Testis (tissue), 5 donors: ENCODE data around the gene PSMB9. TPM values are rescaled to one million over a fixed set of nuclear protein-coding genes. Genes with fewer than 3 reads are reported as not detected.
"Not testable (repeated sequence)": the region's sequence is repeated elsewhere in the genome, so short reads cannot be mapped to it uniquely, and the experiment has no call there.

Experiments used
- DNase-seq: peaks from one replicate; pipeline ENCODE4 v3.0.0-alpha.2; 2019
- H3K27ac ChIP-seq, 2 donors: fragments of 200-600 bp; sonication (generic); one replicate each; pipeline ENCODE4 v1.5.1; 2019
- H3K27me3 ChIP-seq: fragments of 200-600 bp; sonication (generic); one replicate; pipeline ENCODE4 v1.5.1; 2019
- H3K36me3 ChIP-seq: fragments of 200-600 bp; sonication (generic); one replicate; pipeline ENCODE4 v1.5.1; 2017; ENCODE audit warnings: low read depth; ENCODE audit errors: missing control alignments
- H3K4me1 ChIP-seq: fragments of 200-600 bp; sonication (generic); one replicate; pipeline ENCODE4 v1.5.1; 2019
- H3K4me3 ChIP-seq, 2 donors: fragments of 200-600 bp; sonication (generic); one replicate each; pipeline ENCODE4 v1.5.1; 2017 to 2019
- H3K9me3 ChIP-seq: fragments of 200-600 bp; sonication (generic); one replicate; pipeline ENCODE4 v1.5.1; 2017
- POLR2A ChIP-seq: fragments of 450-650 bp; IDR thresholded peaks from one replicate; pipeline ENCODE4 v1.6.1; 2017; ENCODE audit warnings: antibody characterized with exemption, mild to moderate bottlenecking, moderate library complexity
- WGBS, 2 donors: methylation state at CpG; one replicate each; pipeline ENCODE4 v1.1.5; 2018; 5-methylcytosine and 5-hydroxymethylcytosine counted together
- intact Hi-C: fragments of 100-400 bp; cut with DNase I; formaldehyde crosslinking; loops from one replicate; pipeline ENCODE4 v1.15.1; 2023; ENCODE audit warnings: low total_unique reads
- long read RNA-seq, 2 donors: transcript quantifications; one replicate each; lab custom pipeline, GENCODE V29; 2026
- polyA plus RNA-seq: library from polyadenylated mRNA; stranded (reverse); fragments of 350-450 nt; fragmentation: Illumina TruSeq; extraction: RNeasy Lipid Tissue Mini Kit (QIAGEN cat#74804); gene quantifications from one replicate; pipeline ENCODE4 v1.2.3, GENCODE V29; 2014; ENCODE audit warnings: low read depth, low replicate concordance; ENCODE audit not compliant: insufficient read depth
- total RNA-seq, 2 donors: library from RNA; depleted of rRNA; stranded (reverse); fragments of >200 nt; gene quantifications; one replicate each; pipeline ENCODE4 v1.2.3, GENCODE V29; 2016
- TF ChIP-seq, protein P1 (sequence below), 3 experiments: fragments of 450-650 bp in 2 of 3; fragments of 200-600 bp in 1 of 3; sonication (generic) in 1 of 3; IDR thresholded peaks; one replicate each; pipeline ENCODE4 v1.5.1; 2016 to 2019; ENCODE audit warnings: antibody characterized with exemption in 3 of 3, mild to moderate bottlenecking in 2 of 3, moderate library complexity in 1 of 3

The PSMB9 gene
- total RNA-seq (1 to 10 TPM; 6.2 to 7.9 TPM), polyA plus RNA-seq (29.7 TPM)
- long read RNA-seq, donor 1, transcript PSMB9-207 (6 exons, 782 nt), result major isoform, 6 of 6 reads
- long read RNA-seq, donor 1, partial matches to known transcripts, result 0 of 6 reads
- long read RNA-seq, donor 1, other reads (novel, unspliced or antisense), result 0 of 6 reads
- long read RNA-seq, donor 2, partial matches to known transcripts, result 0 of 2 reads
- long read RNA-seq, donor 2, other reads (novel, unspliced or antisense), result 0 of 2 reads

DNA sequence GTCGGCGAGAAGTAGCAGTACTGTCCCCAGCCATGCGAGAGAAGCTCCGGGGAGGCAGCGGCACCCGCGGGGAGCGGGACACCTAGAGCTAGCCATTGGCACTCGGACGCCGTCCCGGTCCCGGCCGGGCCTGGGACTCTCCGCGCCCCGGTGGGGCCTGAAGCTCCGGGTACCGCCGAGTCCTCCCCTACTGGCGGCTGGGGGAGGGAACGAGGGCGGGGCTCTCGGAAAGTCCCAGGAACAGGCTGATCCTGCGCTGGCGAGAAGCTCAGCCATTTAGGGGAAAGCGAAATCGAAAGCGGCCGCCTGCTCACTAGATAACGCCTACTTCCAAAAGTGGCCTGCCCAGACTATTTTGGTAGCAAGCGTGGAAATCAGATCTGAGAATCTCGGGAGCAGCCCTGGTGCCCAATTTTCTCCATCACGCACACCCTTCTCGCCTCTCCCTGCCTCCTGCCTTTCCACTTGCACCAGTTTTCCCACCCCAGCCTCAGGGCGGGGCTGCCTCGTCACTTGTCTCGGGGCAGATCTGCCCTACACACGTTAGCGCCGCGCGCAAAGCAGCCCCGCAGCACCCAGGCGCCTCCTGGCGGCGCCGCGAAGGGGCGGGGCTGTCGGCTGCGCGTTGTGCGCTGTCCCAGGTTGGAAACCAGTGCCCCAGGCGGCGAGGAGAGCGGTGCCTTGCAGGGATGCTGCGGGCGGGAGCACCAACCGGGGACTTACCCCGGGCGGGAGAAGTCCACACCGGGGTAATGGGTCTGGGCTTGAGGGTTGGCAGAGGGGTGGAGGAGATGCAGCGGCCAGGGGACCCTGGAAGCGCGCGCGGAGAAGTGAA is at the start of gene PSMB9, which contains the start of gene TAP1:
PSMB9 (plus strand) TSS at position 652 of the 835 bp plus-strand sequence; CDS start at position 690, 38 bp downstream.
TAP1 (minus strand) TSS at position 164 of the 835 bp plus-strand sequence; CDS start at position 96, 68 bp downstream.
- TF ChIP-seq POLR2A, result peak; percentile 27
- TF ChIP-seq, protein P1, sequence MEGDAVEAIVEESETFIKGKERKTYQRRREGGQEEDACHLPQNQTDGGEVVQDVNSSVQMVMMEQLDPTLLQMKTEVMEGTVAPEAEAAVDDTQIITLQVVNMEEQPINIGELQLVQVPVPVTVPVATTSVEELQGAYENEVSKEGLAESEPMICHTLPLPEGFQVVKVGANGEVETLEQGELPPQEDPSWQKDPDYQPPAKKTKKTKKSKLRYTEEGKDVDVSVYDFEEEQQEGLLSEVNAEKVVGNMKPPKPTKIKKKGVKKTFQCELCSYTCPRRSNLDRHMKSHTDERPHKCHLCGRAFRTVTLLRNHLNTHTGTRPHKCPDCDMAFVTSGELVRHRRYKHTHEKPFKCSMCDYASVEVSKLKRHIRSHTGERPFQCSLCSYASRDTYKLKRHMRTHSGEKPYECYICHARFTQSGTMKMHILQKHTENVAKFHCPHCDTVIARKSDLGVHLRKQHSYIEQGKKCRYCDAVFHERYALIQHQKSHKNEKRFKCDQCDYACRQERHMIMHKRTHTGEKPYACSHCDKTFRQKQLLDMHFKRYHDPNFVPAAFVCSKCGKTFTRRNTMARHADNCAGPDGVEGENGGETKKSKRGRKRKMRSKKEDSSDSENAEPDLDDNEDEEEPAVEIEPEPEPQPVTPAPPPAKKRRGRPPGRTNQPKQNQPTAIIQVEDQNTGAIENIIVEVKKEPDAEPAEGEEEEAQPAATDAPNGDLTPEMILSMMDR (IDR thresholded peaks at IDR 0.05), result peak; percentile 70 to 90 (median 84)

DNA sequence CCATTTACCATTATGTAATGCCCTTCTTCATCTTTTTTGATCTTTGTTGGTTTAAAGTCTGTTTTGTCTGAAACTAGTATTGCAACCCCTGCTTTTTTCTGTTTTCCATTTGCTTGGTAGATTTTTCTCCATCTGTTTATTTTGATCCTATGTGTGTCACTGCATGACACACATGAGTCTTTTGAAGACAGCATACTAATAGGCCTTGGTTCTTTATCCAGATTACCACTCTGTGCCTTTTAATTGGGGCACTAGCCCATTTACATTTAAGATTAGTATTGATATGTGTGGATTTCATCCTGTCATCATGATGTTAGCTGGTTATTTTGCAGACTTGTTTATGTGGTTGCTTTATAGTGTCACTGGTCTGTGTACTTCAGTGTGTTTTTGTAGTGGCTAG is 48.6 kb upstream of the PSMB9 start:
- H3K4me1 ChIP-seq, H3K36me3 ChIP-seq, H3K27ac ChIP-seq, H3K27me3 ChIP-seq, intact Hi-C loops, DNase-seq, H3K9me3 ChIP-seq, H3K4me3 ChIP-seq: not testable (repeated sequence)

More for the DNA sequence above, at the start of gene PSMB9, which contains the start of gene TAP1:
- 0 to 2% methylated on average over 10 to 59 of the region's 68 CpGs for WGBS, 2 donors
- Histone ChIP-seq H3K27ac (peak within 1 kb of the TSS; percentile 96 to 98), H3K36me3 (no peaks in the 10 kb centered on the region), H3K9me3 (no peaks in the 10 kb centered on the region), H3K4me3 (peak within 1 kb of the TSS; percentile 84 to 88), H3K4me1 (peaks cover 13% of the 10 kb centered on the region), H3K27me3 (no peaks in the 10 kb centered on the region)
- DNase-seq, result peak; percentile 95
- intact Hi-C loops, result no loop called here

DNA sequence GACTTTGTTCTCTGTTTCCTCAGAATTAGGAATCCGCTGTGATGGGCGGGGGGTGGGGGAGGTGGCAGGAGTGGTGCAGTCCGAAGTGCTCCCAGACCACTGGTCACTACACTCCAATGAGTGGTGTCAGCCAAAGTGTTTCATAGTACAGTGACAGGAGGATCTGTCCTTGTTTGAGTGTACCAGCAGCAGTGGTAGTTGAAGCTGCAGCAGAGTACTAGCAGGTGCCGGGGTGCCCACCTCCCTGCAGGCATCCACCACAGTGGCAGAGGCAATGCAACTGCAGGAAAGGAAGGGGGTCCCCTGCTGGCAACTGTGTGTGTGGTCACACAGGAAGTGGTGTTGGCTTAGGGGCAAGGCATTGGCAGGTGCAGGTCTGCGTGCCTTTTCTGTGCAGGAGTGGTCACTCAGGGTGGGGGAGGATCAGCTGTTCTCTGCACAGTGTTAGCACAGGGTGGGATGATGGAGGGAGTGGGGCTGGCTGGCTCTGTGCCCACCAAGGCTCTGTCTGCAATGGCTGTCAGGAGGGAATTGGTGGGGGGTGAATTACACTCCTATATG is 46.9 kb upstream of the PSMB9 start:
- no peak overlapping the region for H3K27ac ChIP-seq
- no peaks in the 10 kb centered on the region for H3K9me3 ChIP-seq
- H3K4me3 ChIP-seq, result no peak overlapping the region
- H3K4me1 ChIP-seq, result no peaks in the 10 kb centered on the region
- WGBS, 2 donors, result 77 to 94% methylated on average over 4 to 5 of the region's 5 CpGs
- no peak for TF ChIP-seq POLR2A
- TF ChIP-seq, protein P1 (IDR thresholded peaks at IDR 0.05), result no peak
- intact Hi-C loops, result no loop called here
- H3K36me3 ChIP-seq, result no peaks in the 10 kb centered on the region
- DNase-seq, result no peak
- H3K27me3 ChIP-seq, result no peaks in the 10 kb centered on the region

DNA sequence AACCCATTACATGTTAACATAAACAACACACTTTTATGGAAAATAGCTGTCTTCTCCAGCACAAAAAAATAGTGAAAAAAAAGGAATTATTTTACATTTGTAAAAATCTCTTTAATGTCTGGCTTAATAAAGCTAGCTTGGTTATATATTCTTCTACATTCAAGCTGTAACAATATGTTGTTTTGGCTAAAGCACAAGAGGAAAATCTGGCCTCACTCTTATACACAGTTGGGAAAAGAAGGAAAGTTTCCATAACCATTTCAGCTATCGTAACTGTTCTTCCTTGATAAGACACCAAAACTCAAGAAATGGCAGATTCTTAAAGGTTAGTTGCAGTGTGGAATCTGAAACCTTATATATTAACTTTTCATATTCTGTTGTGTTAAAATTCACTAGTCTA is 44.8 kb upstream of the PSMB9 start:
- intact Hi-C loops, result no loop called here
- Histone ChIP-seq H3K4me1 (no peaks in the 10 kb centered on the region), H3K9me3 (no peaks in the 10 kb centered on the region), H3K27ac (no peak overlapping the region), H3K4me3 (no peak overlapping the region), H3K27me3 (no peaks in the 10 kb centered on the region), H3K36me3 (no peaks in the 10 kb centered on the region)
- TF ChIP-seq, protein P1 (IDR thresholded peaks at IDR 0.05), result no peak
- no peak for TF ChIP-seq POLR2A
- 0 to 2% methylated on average over 1 of the region's 1 CpG for WGBS, 2 donors
- no peak for DNase-seq

DNA sequence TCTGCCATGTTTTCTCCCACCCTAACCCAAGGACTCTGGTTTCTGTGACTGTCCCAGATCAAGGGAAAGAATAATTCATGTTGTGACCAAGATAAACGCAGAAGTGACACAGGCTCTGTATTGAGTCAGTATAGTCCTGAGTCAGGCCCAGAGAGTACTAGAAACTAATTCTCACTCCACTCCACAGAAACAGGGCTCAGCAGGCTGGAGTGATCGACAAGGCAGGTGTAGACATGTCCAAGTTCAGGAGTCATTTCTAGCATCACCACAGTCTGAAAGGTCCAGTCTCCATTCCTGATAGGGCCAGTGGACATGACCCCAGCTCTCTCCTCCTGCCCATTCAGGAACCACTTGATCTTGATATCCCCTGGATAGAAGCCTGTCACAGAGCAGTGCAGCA is 39.8 kb upstream of the PSMB9 start:
- Histone ChIP-seq H3K27me3 (no peaks in the 10 kb centered on the region), H3K9me3 (no peaks in the 10 kb centered on the region), H3K4me3 (no peak overlapping the region), H3K27ac (no peak overlapping the region), H3K4me1 (no peaks in the 10 kb centered on the region), H3K36me3 (no peaks in the 10 kb centered on the region)
- 87 to 100% methylated on average over 2 of the region's 2 CpGs for WGBS, 2 donors
- TF ChIP-seq, protein P1 (IDR thresholded peaks at IDR 0.05), result no peak
- TF ChIP-seq POLR2A, result no peak
- intact Hi-C loops, result no loop called here
- DNase-seq, result no peak
